HepG2 (cell line): ENCODE measurements around the gene ACADVL. TPM values are rescaled to one million over a fixed set of nuclear protein-coding genes. Genes with fewer than 3 reads are reported as not detected.
A peak's percentile ranks its signal among the peaks of the same experiment; 100 is the strongest.

ENCODE experiments used
- ARNTL ChIP-seq: sonication (generic); formaldehyde crosslinking; IDR thresholded peaks from 2 replicates; pipeline ENCODE4 v1.4.0; 2020; ENCODE audit warnings: mild to moderate bottlenecking, missing genetic modification reagents
- DNMT3B ChIP-seq: conservative IDR thresholded peaks from 2 replicates; pipeline ENCODE4 v1.6.1; 2016; ENCODE audit warnings: missing biosample characterization, control low read depth
- KLF9 ChIP-seq: IDR thresholded peaks from 2 replicates; pipeline ENCODE4 v1.6.1; 2016; ENCODE audit warnings: low read depth
- MAFG ChIP-seq: sonication (generic); formaldehyde crosslinking; IDR thresholded peaks from 2 replicates; pipeline ENCODE4 v1.5.1; 2020; ENCODE audit warnings: mild to moderate bottlenecking, missing genetic modification reagents
- MEF2D ChIP-seq: sonication (generic); formaldehyde crosslinking; IDR thresholded peaks from 2 replicates; pipeline ENCODE4 v1.5.1; 2020; ENCODE audit warnings: mild to moderate bottlenecking, missing genetic modification reagents
- NR1H2 ChIP-seq: sonication (generic); formaldehyde crosslinking; IDR thresholded peaks from 2 replicates; pipeline ENCODE4 v1.8.1; 2022; ENCODE audit warnings: low read depth, missing genetic modification reagents, borderline replicate concordance
- POLR2G ChIP-seq: fragments of 200-400 bp; formaldehyde crosslinking; IDR thresholded peaks from 2 replicates; pipeline ENCODE4 v1.6.1; 2018; ENCODE audit warnings: mild to moderate bottlenecking, low read depth, low read length, moderate library complexity
- SP2 ChIP-seq: sonication (generic); formaldehyde crosslinking; IDR thresholded peaks from 2 replicates; pipeline ENCODE4 v1.5.1; 2020; ENCODE audit warnings: mild to moderate bottlenecking, missing genetic modification reagents
- TSC22D2 ChIP-seq: sonication (generic); formaldehyde crosslinking; IDR thresholded peaks from 2 replicates; pipeline ENCODE4 v1.5.1; 2020; ENCODE audit warnings: missing genetic modification reagents, mild to moderate bottlenecking, borderline replicate concordance
- ZNF180 ChIP-seq: sonication (generic); formaldehyde crosslinking; IDR thresholded peaks from 2 replicates; pipeline ENCODE4 v1.4.0; 2020; ENCODE audit warnings: low read depth, missing genetic modification reagents, borderline replicate concordance
- ZNF232 ChIP-seq: sonication (generic); formaldehyde crosslinking; IDR thresholded peaks from 2 replicates; pipeline ENCODE4 v1.4.0; 2020; ENCODE audit warnings: missing genetic modification reagents, borderline replicate concordance
- ZNF292 ChIP-seq: sonication (generic); formaldehyde crosslinking; IDR thresholded peaks from 2 replicates; pipeline ENCODE4 v1.8.1; 2022; ENCODE audit warnings: mild to moderate bottlenecking, low read depth, missing genetic modification reagents, borderline replicate concordance
- ZNF512B ChIP-seq: sonication (generic); formaldehyde crosslinking; IDR thresholded peaks from 2 replicates; pipeline ENCODE4 v1.5.1; 2020; ENCODE audit warnings: missing genetic modification reagents, mild to moderate bottlenecking, borderline replicate concordance
- ZNF530 ChIP-seq: sonication (generic); formaldehyde crosslinking; IDR thresholded peaks from 2 replicates; pipeline ENCODE4 v1.5.0; 2020; ENCODE audit warnings: low read depth, mild to moderate bottlenecking, missing genetic modification reagents
- ZNF598 ChIP-seq: sonication (generic); formaldehyde crosslinking; IDR thresholded peaks from 2 replicates; pipeline ENCODE4 v1.5.1; 2020; ENCODE audit warnings: mild to moderate bottlenecking, missing genetic modification reagents, borderline replicate concordance
- ZNF792 ChIP-seq: IDR thresholded peaks from 2 replicates; pipeline ENCODE4 v1.6.1; 2016
- polyA plus RNA-seq, 8 experiments: library from polyadenylated mRNA; depleted of rRNA in 3 of 8; stranded (reverse) in 7 of 8; unstranded in 1 of 8; fragments of >200 nt; fragmentation: Illumina TruSeq in 4 of 8; extraction: Trizol in 4 of 8; gene quantifications; 2 replicates each; pipeline versions ENCODE4 v1.2.1 to v1.2.3, GENCODE V29; 2011 to 2016; ENCODE audit warnings: low read depth in 4 of 8, missing spikeins in 1 of 8, mixed read lengths in 1 of 8; ENCODE audit not compliant: insufficient read depth in 1 of 8
- total RNA-seq, 5 experiments: library from RNA; depleted of rRNA; stranded (reverse); fragments of >200 nt; fragmentation: Illumina TruSeq; extraction: Trizol; gene quantifications; 2 replicates each; pipeline ENCODE4 v1.2.3, GENCODE V29; 2016; ENCODE audit warnings: low read depth in 1 of 5
- TF ChIP-seq, protein P1 (sequence below): sonication (generic); formaldehyde crosslinking; IDR thresholded peaks from 2 replicates; pipeline ENCODE4 v1.4.0; 2020; ENCODE audit warnings: missing genetic modification reagents, mild to moderate bottlenecking, borderline replicate concordance
- TF ChIP-seq, protein P2 (sequence below): sonication (generic); formaldehyde crosslinking; IDR thresholded peaks from 2 replicates; pipeline ENCODE4 v1.5.0; 2020; ENCODE audit warnings: mild to moderate bottlenecking, missing genetic modification reagents, borderline replicate concordance

Gene ACADVL
- total and polyA plus RNA-seq, 2 of the 13 experiments (the other 11 are each of a cell fraction or from before 2014, with no cell fraction given): 219 to 412 TPM

DNA sequence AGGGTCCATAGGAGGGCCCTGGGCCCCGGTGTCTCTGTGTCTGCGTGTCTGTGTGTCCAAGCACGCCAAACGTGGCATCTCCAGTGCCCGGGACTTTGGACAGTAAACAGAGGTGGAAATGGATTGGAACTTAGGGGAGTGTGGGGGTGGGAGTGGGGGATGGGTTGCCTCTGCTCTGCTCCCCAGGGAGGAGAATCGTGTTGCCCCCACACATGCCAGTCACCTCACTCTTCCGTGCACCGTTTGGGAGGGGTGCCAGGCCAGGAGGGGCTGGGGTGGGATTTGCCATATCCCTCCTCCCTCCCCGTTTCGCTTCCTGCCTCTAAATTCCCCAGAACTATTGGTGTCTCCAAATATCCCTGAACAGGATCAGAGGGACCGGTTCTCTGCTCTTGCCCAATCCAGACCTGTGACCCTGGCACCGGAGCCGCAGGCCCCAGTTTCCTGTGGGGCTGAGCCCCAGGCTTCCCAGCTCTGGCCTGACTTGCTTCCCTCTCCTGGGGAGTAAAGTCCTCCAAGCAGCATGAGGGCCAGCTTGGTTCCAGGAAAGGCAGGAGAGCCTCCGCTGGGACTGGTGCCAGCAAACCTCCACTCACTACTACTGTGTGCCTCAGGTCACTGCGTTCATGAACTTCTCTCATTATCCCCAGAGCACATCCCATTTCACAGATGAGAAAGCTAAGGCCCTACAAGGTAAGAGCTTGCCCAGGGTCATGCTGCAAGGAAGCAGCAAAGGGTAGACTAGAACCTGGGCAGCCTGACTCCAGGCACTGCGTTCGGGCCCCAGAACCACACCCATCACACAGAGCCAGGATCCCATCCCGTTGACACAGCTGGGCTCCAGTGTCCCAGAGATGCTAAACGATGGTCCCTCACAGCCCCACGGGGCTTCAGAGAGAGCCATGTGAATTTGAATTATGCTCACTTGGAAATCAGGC, 40.2 kb upstream of the ACADVL start, which contains the start of gene ASGR1 (continued):
- TF ChIP-seq ZNF232 (peak; percentile 50; the same call in 1 of the 2 replicates), KLF9 (CRISPR knock-in tag) (peak; percentile 52; the same call in 1 of the 2 replicates), ZNF180 (no peak), ZNF292 (peak; percentile 80), ARNTL (no peak; the same call in 1 of the 2 replicates), DNMT3B (CRISPR knock-in tag) (no peak), ZNF598 (CRISPR knock-in tag) (peak; percentile 27; the same call in 1 of the 2 replicates), MEF2D (CRISPR knock-in tag) (peak; percentile 29; the same call in 1 of the 2 replicates), NR1H2 (no peak), ZNF512B (no peak), TSC22D2 (CRISPR knock-in tag) (0 out of 2 replicates have a peak, but pooled peaks have one; percentile 72), ZNF792 (CRISPR knock-in tag) (peak; percentile 72), ZNF530 (no peak), POLR2G (peak; percentile 94), SP2 (no peak), MAFG (CRISPR knock-in tag) (no peak)
- TF ChIP-seq, protein P1, sequence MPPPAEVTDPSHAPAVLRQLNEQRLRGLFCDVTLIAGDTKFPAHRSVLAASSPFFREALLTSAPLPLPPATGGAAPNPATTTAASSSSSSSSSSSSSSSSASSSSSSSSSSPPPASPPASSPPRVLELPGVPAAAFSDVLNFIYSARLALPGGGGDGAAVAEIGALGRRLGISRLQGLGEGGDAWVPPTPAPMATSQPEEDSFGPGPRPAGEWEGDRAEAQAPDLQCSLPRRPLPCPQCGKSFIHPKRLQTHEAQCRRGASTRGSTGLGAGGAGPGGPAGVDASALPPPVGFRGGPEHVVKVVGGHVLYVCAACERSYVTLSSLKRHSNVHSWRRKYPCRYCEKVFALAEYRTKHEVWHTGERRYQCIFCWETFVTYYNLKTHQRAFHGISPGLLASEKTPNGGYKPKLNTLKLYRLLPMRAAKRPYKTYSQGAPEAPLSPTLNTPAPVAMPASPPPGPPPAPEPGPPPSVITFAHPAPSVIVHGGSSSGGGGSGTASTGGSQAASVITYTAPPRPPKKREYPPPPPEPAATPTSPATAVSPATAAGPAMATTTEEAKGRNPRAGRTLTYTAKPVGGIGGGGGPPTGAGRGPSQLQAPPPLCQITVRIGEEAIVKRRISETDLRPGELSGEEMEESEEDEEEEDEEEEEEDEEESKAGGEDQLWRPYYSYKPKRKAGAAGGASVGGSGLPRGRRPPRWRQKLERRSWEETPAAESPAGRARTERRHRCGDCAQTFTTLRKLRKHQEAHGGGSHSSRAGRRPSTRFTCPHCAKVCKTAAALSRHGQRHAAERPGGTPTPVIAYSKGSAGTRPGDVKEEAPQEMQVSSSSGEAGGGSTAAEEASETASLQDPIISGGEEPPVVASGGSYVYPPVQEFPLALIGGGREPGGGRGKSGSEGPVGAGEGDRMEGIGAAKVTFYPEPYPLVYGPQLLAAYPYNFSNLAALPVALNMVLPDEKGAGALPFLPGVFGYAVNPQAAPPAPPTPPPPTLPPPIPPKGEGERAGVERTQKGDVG (CRISPR knock-in tag): no peak
- TF ChIP-seq, protein P2, sequence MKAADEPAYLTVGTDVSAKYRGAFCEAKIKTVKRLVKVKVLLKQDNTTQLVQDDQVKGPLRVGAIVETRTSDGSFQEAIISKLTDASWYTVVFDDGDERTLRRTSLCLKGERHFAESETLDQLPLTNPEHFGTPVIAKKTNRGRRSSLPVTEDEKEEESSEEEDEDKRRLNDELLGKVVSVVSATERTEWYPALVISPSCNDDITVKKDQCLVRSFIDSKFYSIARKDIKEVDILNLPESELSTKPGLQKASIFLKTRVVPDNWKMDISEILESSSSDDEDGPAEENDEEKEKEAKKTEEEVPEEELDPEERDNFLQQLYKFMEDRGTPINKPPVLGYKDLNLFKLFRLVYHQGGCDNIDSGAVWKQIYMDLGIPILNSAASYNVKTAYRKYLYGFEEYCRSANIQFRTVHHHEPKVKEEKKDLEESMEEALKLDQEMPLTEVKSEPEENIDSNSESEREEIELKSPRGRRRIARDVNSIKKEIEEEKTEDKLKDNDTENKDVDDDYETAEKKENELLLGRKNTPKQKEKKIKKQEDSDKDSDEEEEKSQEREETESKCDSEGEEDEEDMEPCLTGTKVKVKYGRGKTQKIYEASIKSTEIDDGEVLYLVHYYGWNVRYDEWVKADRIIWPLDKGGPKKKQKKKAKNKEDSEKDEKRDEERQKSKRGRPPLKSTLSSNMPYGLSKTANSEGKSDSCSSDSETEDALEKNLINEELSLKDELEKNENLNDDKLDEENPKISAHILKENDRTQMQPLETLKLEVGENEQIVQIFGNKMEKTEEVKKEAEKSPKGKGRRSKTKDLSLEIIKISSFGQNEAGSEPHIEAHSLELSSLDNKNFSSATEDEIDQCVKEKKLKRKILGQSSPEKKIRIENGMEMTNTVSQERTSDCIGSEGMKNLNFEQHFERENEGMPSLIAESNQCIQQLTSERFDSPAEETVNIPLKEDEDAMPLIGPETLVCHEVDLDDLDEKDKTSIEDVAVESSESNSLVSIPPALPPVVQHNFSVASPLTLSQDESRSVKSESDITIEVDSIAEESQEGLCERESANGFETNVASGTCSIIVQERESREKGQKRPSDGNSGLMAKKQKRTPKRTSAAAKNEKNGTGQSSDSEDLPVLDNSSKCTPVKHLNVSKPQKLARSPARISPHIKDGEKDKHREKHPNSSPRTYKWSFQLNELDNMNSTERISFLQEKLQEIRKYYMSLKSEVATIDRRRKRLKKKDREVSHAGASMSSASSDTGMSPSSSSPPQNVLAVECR (CRISPR knock-in tag): peak; percentile 68; the same call in 1 of the 2 replicates
